Kidney epithelial cell (primary cell): ENCODE data around the gene MAML2. TPM values are rescaled to one million over a fixed set of nuclear protein-coding genes. Genes with fewer than 3 reads are reported as not detected.

Experiments
- DNase-seq: peaks from one replicate; pipeline ENCODE4 v3.0.0-alpha.2; 2010; ENCODE audit warnings: low read depth
- H3K27me3 ChIP-seq: 2 replicates; pipeline ENCODE4 v1.6.0; 2011; ENCODE audit warnings: low read length; ENCODE audit not compliant: control insufficient read depth, insufficient read depth
- H3K36me3 ChIP-seq: 2 replicates; pipeline ENCODE4 v1.5.1; 2011; ENCODE audit warnings: low read length; ENCODE audit not compliant: control insufficient read depth, insufficient read depth
- H3K4me3 ChIP-seq: 2 replicates; pipeline ENCODE4 v1.5.1; 2011; ENCODE audit warnings: low read depth, mild to moderate bottlenecking, control low read depth, low read length
- total RNA-seq: library from RNA; depleted of rRNA; stranded (reverse); fragments of >200 nt; gene quantifications from 2 replicates; pipeline ENCODE4 v1.2.3, GENCODE V29; 2015
- TF ChIP-seq, protein P1 (sequence below): IDR thresholded peaks from 2 replicates; pipeline ENCODE4 v1.5.1; 2011; ENCODE audit warnings: mild to moderate bottlenecking, moderate library complexity, low read length, control low read depth, inconsistent platforms; ENCODE audit not compliant: insufficient read depth, poor library complexity, severe bottlenecking

The MAML2 gene
- total RNA-seq, 1 donor from 2014 or later: 12.3 TPM

- Histone ChIP-seq H3K27me3 (no peaks in the 10 kb centered on the region), H3K4me3 (no peak overlapping the region), H3K36me3 (no peaks in the 10 kb centered on the region)
- TF ChIP-seq, protein P1, sequence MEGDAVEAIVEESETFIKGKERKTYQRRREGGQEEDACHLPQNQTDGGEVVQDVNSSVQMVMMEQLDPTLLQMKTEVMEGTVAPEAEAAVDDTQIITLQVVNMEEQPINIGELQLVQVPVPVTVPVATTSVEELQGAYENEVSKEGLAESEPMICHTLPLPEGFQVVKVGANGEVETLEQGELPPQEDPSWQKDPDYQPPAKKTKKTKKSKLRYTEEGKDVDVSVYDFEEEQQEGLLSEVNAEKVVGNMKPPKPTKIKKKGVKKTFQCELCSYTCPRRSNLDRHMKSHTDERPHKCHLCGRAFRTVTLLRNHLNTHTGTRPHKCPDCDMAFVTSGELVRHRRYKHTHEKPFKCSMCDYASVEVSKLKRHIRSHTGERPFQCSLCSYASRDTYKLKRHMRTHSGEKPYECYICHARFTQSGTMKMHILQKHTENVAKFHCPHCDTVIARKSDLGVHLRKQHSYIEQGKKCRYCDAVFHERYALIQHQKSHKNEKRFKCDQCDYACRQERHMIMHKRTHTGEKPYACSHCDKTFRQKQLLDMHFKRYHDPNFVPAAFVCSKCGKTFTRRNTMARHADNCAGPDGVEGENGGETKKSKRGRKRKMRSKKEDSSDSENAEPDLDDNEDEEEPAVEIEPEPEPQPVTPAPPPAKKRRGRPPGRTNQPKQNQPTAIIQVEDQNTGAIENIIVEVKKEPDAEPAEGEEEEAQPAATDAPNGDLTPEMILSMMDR: no peak
- DNase-seq: no peak
Observed at GRCh38 chr11:96151501-96151900, 191.5 kb downstream of the MAML2 start.

GRCh38 chr11:96150609-96151008 lies 192.4 kb downstream of the MAML2 start:
- Histone ChIP-seq H3K27me3 (no peaks in the 10 kb centered on the region), H3K4me3 (no peak overlapping the region), H3K36me3 (no peaks in the 10 kb centered on the region)
- no peak for DNase-seq
- TF ChIP-seq, protein P1: no peak

GRCh38 chr11:96149743-96150555 lies 193.0 kb downstream of the MAML2 start:
- no peaks in the 10 kb centered on the region for H3K36me3 ChIP-seq
- TF ChIP-seq, protein P1: no peak
- H3K27me3 ChIP-seq: no peaks in the 10 kb centered on the region
- DNase-seq: no peak
- H3K4me3 ChIP-seq: no peak overlapping the region

GRCh38 chr11:96147906-96148486 lies 195.0 kb downstream of the MAML2 start:
- no peak for DNase-seq
- Histone ChIP-seq H3K4me3 (no peak overlapping the region), H3K36me3 (no peaks in the 10 kb centered on the region), H3K27me3 (no peaks in the 10 kb centered on the region)
- TF ChIP-seq, protein P1: no peak

GRCh38 chr11:96147186-96147585 lies 195.8 kb downstream of the MAML2 start:
- DNase-seq: no peak
- TF ChIP-seq, protein P1: no peak
- H3K4me3 ChIP-seq: no peak overlapping the region
- no peaks in the 10 kb centered on the region for H3K36me3 ChIP-seq
- no peaks in the 10 kb centered on the region for H3K27me3 ChIP-seq
